NCI-H2107 (cell line): ENCODE measurements around the gene SPEF1.

Experiments used
- DNase-seq: peaks from one replicate; lab custom pipeline; 2025; lab: John Stamatoyannopoulos, UW

The SPEF1 gene

GRCh38 chr20:3765171-3765882, 15.9 kb downstream of the SPEF1 start:
- no peak for DNase-seq

GRCh38 chr20:3764659-3765058, 16.6 kb downstream of the SPEF1 start:
- DNase-seq: no peak

GRCh38 chr20:3763671-3764601, 17.3 kb downstream of the SPEF1 start:
- no peak for DNase-seq

DNA sequence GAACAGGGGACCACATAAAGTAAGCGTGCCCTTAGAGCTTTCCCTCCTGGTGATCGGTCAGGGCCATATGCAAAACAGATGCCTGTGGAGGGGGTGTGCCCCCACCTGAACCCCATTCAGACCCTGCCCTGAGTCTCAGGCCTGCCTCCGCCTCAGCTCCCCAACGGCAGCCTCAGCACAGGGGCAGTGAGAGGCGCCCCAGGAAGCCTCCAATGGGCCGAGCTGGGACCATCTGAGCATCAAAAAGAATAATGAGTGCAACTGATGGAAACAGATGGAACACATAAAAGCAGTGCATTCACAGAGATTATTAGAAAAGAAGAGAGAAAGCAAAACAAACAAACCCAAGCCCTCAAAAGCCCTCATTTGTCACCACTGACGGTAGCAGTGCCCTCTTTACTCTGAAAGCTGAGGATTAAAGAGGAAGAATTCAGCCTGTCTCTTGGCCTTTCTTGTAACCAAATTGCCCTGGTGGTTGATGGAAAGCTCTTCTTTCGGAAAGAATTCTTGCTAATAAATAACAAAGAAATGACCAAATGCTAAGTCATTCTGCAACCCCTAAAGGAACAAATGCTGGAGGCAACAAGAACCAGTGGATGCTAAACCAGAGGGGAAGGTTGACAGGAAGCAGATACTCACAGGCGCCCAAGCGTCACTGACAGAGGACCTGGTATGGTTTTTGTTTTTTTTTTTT, 20.4 kb downstream of the SPEF1 start:
- DNase-seq: no peak

- DNase-seq: no peak
These were observed 21.4 kb downstream of the SPEF1 start for GRCh38 chr20:3759884-3760283.

GRCh38 chr20:3759316-3759823, 21.9 kb downstream of the SPEF1 start:
- DNase-seq: no peak

DNA sequence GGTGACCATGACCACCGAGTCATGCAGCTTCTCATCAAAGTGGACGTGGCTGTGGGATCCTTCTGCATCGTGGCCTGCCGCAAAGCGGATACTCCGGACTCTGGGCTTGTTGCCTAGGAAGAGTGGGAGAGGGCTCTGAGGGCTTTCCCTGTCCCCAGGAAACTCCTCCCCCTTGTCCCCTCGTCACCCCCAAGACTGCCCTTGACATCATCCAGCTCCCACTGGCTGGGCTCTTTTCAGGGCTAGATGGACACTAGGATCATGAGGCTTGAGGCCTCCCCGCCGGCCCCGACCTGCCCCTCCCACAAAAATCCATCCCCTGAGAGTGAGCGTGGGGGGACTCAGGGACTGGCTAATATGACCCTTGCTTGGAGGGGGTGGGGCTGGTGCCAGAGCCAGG, 22.7 kb downstream of the SPEF1 start:
- DNase-seq: no peak

DNA sequence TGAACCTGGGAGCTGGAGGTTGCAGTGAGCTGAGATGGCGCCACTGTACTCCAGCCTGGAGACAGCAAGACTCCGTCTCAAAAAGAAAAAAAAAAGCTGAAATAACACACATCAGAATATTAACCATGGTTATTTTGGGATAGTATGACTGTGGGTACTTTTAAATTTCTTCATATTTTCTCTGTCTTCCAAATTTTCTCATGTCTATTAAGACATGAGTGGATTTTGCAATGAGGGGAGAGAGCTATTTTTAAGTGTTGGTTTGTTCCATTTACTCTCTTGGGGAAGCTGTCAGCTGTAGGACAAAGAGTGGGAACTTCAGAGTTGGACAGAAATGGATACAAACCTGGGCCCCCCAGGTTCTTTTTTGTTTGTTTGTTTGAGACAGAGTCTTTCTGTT, 24.0 kb downstream of the SPEF1 start:
- no peak for DNase-seq

DNA sequence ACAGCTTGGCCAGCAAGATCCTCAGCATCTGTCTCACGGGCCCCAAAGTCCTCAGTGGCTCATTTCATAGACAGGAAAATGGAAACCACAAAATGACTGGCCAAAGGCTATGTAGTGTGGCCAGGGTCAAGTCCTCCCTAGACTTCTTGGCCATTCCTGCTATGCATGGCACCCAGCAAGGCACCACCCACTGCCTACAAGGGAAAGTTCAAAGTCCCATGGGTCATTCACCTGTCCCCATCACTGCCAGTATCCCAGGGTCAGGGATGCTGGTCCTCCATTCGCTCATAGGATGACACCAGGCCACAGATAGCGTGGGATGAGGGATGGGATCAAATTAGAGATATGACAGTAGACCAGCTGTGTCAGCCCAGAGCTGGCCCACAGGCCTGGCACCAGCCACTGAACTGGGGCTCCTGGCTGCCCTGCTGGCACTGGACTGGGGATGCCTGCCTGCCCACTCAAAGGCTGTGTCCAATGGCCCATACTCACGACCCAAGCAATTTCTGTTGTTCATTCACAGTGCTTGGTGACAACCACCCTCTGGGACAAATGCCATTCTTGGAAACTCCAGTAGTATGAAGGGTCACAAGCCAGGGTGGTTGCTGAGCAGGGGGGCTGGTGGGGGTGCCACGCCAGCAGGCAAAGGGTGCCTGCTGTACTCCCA, 25.3 kb downstream of the SPEF1 start:
- no peak for DNase-seq

DNA sequence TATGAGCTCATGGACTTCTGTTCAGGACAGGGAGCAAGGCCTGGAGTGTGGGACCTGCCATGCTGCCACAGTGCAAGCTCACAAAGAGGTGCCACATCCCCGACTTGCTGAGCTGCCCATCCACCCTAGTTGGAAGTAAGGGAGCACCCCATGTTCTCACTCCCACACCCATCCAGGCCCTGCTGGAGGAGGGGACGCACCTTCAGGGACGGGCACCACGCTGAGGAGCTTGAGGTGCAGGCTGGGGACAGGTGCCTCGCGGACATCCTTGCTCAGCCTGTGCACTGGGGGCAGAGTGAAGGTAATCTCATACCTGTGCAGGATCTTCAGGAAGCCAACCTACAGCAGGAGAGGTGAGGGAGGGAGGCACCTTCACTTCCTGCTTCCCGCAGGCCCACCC, 26.0 kb downstream of the SPEF1 start:
- no peak for DNase-seq

GRCh38 chr20:3754276-3754630, 27.0 kb downstream of the SPEF1 start:
- DNase-seq: no peak

- DNase-seq: no peak
These were observed 27.6 kb downstream of the SPEF1 start for GRCh38 chr20:3753501-3754275.

DNA sequence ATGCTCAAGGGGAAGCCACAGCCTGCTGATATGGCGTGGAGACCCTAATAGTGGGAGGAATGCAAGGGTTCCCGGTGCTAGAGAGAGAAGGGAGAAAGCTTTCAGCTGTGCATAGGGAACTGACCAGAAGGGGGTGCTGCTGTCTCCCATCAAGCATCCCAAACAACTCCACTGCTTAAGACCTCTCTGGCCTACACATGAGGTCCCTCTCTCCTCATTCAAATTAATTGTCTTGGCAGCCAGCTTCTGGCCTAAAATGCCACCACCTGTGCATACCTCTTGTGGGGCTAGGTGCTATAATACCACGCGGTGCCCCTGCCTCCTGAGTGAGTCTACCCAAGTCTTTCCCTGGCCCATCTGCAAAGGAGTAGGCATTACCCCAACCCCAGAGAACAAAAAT, 28.1 kb downstream of the SPEF1 start:
- no peak for DNase-seq

DNA sequence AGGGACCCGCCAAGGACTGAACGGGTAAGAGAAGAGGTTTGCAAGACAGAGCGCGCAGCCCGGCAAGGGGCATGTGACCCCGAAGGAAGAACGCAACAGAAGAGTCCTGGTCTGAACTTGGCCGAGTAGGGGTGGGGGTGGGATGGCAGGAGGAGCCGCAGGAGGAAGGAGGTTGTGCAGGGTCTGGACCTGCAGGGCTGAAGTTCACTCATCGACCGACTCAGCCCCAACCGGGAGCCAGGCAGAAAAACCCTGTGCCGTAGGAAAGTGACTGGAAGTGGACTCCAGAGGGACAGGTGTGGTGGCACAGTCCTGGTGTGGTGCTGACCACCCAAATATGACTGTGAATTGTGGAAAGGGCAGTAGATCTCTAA, 28.9 kb downstream of the SPEF1 start:
- no peak for DNase-seq

GRCh38 chr20:3751675-3752385, 29.4 kb downstream of the SPEF1 start:
- no peak for DNase-seq

DNA sequence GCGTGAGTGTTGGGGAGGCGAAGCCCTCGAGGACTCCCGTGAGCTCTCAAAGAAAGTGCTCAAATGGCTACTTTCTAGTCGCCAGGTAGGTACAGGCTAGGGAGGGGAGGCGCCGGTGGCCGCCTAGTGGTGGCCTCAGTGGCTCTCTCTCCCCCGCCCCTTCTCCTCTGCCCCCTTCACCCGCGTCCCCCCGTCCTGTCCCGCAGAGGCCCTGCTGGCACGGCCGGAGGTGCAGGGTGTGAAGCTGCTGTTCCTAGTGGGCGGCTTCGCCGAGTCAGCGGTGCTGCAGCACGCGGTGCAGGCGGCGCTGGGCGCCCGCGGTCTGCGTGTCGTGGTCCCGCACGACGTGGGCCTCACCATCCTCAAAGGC, 30.0 kb downstream of the SPEF1 start:
- no peak for DNase-seq

GRCh38 chr20:3749689-3750531, 31.3 kb downstream of the SPEF1 start:
- DNase-seq: no peak

DNA sequence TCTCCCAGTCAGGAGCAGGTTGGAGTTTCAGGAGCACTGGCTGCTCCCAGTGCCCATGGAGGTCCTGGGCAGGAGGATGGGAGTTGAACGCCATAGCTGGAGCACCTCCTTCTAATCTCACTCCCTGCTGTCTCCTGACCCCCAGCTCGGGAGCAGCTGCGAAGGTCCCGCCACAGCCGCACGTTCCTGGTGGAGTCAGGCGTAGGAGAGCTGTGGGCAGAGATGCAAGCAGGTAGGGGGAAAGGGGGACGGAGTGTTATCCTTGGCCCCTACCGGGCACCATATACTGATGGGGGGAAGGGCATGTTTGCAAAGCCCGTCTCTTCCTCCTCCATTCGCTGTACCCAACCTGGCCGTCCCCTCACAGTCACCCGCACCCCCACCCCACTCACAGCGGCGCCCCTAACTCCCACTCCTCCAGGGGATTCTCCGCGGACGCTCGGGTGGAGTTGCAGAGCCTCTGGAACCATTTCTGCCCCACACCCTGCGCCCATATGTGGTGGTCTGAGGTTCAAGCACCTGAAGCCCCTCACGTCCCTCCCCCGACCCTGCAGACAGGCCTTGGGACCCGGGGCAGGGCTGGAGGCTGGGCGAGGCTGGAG, 32.1 kb downstream of the SPEF1 start:
- no peak for DNase-seq

DNA sequence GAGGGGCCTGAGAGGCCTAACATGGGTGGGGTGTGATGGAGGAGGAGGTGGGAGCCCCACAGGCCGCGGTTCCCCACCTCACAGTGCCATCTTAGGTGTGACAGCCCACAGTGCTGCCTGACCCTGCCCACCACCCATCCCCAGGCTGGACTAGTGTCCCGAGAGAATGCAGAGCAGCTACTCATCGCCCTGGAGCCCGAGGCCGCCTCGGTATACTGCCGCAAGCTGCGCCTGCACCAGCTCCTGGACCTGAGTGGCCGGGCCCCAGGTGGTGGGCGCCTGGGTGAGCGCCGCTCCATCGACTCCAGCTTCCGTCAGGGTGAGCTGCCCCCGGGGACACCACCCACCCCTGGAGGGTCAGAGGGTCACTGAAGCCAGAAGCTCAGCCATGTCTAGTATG, 33.2 kb downstream of the SPEF1 start:
- DNase-seq: no peak
